ENCODE measurements around the gene ESR1. TPM values are rescaled to one million over a fixed set of nuclear protein-coding genes. Genes with fewer than 3 reads are reported as not detected.
"Not testable (repeated sequence)": the region's sequence is repeated elsewhere in the genome, so short reads cannot be mapped to it uniquely, and the experiment has no call there.

The ESR1 gene
- total RNA-seq, 1 donor from 2014 or later, result 0.72 TPM

DNA sequence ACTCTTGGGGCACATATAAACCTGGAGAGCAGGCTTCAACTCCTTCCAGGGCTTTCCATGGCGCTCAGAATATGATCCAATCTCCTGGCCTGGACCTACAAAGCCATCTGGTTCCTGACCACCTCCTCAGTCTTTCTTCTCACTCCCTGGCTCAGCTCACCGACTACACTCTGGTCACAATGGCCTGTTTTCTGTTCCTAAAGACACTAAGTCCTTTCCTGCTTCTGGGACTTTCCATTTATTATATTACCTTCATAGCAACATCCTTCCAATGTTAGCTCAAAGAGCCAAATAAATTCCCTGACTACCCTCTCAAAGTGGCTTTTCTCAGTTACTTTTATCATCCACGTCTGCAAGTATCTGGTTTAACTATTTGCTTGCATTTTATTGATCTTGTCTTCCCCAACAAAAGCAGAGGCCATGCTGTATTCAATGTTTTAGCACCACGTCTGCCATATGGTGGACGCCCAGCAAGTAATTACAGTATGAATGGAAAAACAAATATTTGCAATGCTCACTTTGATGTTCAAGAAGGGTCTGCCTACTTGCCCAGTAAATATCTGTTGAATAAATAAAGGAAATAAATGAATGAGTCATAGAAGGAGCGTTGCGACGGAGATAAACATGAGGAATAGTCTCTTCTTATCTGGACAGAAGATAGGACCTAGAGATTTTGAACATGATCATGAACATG, 328.4 kb downstream of the ESR1 start:
- no peak for DNase-seq

DNA sequence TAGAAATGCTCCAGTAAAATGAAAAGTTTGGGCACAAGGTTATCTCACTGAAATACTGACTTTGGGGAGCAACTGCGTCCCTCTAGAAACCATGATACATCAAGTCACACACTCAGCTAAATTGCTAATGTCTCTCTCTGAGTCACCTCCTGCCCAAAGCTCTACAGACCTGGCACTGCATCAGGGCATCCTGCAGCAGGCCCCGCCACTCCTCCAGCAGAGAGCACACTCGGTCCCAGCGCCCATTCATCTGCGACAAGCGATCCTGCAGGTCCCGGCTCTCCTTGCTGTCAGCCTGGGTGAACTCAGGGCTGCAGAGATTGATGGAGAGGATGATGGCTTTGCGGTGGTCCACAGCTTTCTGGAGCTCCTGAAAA, 329.0 kb downstream of the ESR1 start:
- DNase-seq, result no peak

DNA sequence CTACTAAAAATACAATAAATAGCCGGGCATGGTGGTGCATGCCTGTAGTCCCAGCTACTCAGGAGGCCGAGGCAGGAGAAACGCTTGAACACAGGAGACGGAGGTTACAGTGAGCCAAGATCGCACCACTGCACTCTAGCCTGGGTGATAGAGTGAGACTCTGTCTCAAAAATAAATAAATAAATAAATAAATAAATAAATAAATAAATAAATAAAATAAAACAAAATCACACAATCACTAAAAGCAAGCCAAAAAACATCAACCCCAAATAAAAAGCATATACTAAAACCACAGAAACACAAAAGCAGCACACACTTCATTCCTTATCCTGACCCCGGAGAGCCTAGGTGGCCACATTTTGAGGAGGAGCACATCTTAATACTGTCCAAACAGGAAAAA, 330.9 kb downstream of the ESR1 start:
- not testable (repeated sequence) for DNase-seq

DNA sequence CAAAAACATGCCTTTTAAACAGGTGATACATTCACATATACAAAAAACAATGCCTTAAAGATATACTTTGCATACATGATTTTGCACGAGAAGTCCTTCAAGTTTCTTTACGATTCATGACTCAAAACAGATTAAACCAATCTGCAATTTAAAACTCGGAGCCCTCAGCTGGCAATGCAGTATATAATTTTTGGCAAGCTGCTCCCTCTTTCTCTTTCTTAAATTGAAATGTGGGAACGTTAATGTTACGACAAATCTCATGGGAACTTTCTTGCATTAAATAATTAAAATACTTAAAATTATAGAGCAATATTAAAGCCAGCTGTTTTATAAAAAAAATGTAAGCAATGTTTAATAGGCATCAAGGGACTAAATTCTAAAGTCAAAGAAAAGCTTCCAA, 334.6 kb downstream of the ESR1 start:
- DNase-seq, result peak; percentile 22

DNA sequence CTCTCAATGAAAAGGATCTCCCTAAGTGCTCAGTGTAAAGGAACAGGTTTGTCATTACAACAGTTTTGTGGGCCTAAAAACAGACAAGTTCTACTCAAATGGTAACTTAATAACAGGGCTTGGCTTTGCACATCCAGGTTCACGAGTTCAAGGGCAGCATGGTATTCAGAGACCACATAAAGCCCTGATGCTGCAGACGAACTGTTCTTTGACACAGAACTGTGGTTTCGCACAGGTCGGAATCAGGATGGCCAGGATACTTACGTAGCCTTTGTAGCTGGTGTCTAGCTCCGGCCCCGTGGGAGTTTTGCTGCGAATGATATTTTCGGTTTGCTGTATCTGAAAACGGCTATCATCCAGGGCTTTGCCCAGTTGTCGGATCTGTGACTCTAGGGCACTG, 335.9 kb downstream of the ESR1 start:
- DNase-seq, result no peak

DNA sequence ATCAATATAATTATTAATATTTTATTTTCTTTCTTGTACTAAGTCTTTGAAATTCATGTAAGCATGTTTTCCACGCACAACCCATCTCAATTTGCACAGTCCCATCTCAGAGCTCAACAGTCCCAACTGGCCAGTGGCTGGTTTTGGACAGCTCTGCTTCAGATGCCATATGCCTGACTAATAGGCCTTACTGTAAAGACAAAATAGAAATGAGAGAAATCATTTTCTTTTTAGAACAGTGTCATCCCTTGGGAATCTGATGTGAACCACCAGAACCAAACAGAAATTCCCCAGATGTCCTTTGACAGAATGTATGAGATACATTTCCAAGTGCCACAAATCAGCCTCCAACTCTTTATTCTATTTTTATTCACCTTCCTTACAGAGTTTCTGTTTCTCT, 338.9 kb downstream of the ESR1 start:
- DNase-seq, result no peak

DNA sequence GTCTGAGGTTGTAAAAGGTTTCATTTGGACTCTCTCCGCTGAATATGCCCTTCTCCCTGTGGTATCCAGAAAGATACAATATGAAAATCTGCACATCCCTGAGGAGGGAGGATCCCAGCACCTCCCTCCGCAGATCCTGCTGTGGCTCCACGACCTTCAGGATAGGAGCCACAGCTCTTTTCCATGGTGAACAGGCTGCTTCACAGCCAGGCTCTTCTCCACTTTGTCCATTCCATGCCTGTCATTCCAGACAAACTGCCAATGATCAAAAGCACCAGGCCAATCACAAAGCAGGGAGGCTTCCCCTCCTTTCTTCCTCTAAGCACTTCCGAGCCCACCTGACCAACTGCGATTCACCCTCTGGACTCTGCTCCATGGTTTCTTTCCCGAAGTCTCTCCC, 339.8 kb downstream of the ESR1 start:
- no peak for DNase-seq

DNA sequence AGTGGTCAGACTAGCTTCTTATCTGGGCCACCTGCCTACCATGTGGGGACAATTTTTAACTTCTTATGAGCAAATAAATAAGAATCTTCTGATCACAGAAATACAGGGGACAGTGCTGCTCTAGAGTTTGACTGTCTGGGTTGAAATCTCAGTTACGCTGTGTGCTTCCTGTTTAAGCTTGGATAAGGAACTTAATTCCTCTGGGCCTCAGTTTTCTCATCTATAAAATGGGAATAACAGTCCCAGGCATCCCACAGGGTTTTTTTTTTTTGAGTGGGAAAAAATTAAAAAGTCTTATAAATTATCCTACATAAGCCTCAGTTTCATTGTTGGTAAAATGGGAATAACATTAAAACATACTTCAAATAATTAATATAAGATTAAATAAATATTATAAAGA, 340.9 kb downstream of the ESR1 start:
- DNase-seq, result no peak

DNA sequence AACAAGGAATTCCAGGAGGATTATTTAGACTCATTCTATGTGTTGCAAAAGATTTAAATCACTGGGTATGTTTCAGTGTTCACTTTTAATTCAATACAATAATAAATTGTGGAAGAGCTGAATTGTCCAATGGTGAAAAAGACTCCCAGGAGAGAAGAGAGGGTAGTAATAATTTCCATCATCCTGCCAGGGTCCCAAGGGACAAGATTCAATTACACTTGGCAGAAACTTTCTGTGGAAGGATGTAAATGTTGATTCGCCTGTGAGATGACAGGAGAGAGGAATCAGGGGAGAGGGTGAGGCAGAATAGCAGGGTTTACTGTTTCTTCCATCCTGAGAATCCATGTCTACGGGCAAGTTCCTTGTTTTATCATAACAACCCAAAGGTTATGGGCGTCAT, 342.7 kb downstream of the ESR1 start:
- DNase-seq, result no peak

DNA sequence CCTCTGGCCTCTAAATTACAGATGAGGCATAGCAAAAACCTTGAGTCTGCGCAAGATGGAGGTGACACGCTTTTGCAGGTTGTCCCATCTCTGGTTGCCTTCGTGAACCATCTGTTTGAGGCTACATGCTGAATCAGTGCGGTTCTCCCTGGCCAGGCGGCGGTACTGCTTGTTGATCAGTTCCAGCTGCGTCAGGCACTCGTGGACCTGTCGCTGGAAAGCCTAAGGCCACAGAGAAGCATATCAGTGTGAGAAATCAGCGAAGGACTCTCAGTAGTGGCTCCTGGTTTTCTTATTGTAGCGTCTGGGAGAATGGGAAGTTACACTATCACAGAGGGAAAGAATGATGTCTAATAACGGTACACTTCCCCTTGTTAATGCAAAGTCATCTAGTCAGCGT, 344.4 kb downstream of the ESR1 start:
- no peak for DNase-seq

DNA sequence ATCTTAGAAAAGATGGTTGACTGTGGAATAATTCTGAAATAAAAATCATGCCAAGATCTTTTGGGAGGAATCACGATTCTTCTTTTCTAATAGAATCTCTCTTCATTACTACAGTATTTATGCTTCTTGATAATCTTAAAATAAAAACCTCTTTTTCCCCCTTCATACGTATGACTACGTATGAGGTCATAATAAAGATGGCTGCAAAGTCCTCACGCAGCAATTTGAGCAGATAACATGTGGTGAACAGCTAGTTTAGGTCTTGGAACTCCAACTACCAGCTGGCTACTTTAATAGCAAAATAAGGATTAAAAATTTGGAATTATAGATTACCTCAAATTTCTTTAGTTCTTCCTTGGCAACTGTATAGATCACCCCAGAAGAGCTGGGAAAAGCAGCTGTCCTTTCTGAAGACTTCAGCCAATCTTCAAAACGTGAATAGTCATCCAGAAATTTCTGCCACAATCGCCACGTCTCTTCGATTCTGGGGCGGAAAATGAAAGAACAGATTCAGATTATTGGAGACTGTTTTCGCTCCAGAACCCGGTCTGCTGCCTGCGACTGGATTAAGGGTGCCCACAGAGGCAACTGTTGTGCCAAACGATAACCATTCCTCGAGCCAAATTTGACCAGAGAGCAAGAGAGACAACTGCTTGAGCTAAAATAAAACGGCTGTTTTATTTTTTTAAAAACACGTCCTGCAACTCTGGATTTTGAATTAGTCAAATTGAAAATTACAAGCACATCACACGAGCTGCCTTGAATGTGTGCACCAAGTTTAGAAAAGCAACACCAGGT, 347.3 kb downstream of the ESR1 start:
- no peak for DNase-seq

DNA sequence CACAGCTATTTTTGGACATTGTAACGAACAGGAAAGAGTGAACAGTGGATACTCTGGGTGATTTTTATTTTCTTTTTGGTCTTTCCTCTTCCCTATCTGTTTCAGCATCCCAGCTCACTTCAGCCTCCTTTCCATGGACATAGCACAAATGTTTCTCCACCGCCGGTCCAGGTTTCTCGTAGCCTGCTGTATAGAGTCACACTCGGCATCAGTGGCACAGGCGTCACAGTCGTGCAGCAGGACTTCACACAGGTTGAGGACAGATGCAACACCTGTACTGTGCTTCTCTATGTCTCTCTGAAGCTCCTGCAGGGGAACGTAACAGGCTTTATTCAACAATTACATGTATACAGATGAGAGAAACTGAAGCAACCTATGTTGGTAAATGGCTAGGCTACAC, 348.3 kb downstream of the ESR1 start:
- no peak for DNase-seq

DNA sequence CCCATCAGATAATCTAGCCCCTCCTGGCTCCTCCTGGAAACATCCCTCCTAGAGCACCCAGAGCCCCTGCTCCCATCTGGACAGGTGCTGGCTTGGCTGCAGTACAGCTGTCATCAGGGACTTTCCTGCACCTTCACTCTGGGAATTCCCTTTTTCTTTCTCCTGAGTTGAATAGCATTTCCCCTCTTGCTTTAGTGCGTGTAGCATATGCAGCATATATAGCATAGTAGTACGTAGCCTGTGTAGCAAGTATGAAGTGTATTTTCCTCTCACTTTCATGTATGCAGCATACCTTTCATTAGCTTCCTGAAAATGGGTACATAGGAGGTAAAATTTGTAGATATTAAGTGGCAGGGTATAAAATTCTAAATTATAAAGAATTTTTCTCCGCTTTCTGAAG, 352.9 kb downstream of the ESR1 start:
- DNase-seq, result no peak

DNA sequence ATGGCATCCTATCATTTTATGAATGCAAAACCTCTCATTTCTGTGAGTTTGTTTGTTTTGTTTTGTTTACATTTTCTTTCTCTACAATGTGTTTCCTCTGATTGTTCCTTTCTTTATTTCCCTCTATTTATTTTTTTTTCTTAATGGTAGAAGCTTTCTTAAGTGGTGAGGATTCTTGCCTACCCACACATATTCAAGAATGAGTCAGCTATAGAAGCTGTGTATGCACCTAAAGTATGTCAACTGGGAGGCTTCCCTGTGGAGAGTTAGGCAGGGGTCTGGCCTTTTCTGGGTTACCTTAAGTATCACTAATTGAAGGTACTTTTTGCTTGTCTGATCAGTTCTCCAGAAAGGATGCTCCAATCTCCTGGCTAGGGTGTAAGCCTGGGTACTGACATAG, 354.0 kb downstream of the ESR1 start:
- DNase-seq, result no peak

DNA sequence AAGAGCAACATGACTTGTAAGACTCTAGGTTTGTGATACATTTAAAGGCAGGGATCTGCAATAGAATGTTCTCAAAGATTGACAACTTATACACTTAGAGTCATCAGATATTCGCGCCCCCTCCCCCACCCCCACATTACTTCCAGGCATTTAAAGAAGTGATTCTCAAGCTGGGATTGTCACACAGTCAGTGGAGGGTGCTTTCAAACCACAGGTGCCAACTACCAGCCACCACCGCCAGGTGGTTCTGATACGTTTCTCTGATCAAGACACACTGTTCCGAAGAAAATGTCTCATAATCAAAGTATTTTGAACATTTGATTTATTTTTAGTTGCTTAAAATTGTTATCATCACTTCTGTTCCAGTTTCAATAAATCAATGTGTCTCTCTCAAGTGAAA, 357.5 kb downstream of the ESR1 start:
- no peak for DNase-seq

DNA sequence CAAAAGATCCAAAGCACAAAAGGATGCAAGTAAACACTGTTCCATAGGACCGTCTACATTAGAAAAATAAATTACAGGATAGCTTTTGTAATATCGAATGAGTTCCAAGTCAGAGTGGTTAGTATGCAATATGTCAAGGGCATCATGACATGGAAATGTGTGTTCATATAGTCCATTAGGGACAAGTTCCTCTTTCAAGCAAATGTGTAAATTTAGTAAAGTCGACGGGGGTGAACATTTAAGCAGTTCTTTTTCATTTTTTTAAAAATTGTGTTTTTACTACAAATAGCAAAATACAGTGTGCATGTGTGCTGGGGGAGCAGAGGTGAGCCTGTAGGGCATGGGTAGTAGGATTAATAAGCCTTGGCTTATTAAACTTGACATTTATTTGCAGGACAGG, 359.0 kb downstream of the ESR1 start:
- no peak for DNase-seq

DNA sequence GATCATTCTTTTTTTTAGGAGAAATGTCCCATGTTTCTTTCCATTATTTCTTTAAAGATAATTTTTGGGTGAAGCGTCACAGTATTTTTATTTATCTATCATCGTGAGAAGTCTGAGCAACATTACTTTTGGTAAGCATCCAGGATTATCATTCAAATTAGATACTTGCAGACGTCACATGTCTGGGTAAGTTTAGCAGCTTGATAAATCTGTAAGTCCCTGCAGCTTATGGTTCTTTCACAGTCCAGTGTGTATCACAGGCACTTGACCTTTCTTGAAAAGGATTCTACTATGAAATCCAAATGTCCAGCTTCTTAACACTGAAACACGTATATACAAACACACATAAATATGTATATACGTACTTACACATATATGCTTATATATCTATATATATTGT, 359.4 kb downstream of the ESR1 start:
- no peak for DNase-seq

DNA sequence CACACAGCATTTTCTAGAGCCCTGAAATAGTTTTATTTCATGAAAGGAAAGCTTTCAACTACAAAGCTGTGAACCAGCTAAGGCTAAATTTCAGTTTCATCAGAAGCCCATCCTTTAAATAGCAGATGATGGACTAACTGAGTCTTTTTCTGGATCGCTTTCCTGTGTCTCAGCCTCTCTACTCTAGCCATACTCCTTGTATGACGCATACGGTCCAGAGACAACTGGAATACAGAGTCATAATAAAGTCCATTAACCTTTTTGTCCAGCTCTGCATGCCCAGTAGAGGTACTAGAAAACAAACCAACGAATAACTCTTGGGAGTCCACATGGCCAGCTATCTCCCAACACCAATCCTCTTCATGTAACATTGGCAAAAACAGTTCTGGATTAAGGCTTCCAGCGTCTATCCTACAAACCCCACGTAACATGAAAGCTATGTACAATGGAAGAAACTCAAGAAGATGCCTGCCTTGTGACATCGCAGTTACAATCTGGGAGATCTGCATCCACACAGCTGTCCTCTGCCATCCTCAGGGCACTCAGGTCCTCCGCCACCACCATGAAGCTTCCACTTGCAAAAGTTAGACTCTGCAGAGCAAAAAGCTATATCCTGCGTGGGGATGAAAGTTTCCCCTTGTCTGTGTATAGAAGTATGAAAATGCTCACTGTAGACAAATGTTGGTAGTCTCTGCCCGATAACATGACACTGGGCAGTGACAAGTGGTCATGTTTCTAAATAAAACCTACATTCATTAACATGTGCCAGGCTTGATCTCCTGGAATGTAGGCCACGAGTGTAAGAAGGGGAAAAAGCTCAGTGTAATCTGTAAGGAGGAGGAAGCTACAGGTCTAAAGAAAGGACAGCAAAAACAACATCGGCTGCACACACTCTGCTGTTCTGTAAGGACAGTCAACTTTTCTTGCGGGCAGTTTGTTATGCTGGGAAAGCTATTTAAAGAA, 360.4 kb downstream of the ESR1 start:
- peak; percentile 66 for DNase-seq

DNA sequence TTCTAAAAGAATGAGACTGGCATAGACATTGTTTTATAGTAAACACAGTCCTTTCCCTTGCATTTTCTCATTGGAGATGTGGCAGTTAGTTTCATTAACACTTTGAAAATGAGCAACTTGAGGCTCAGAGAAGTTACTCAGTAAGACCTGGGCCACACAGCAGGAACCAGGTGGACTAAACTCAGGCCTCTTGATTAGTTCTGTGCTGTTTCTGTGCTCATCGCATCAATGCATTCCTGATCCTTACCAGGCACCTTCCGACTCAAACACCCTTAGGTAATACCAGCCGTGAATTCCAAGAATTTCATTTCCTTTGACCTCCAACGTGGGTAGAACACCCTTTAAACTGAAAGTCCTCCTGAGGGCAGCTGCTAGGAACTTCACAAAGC, 362.8 kb downstream of the ESR1 start:
- DNase-seq, result no peak

DNA sequence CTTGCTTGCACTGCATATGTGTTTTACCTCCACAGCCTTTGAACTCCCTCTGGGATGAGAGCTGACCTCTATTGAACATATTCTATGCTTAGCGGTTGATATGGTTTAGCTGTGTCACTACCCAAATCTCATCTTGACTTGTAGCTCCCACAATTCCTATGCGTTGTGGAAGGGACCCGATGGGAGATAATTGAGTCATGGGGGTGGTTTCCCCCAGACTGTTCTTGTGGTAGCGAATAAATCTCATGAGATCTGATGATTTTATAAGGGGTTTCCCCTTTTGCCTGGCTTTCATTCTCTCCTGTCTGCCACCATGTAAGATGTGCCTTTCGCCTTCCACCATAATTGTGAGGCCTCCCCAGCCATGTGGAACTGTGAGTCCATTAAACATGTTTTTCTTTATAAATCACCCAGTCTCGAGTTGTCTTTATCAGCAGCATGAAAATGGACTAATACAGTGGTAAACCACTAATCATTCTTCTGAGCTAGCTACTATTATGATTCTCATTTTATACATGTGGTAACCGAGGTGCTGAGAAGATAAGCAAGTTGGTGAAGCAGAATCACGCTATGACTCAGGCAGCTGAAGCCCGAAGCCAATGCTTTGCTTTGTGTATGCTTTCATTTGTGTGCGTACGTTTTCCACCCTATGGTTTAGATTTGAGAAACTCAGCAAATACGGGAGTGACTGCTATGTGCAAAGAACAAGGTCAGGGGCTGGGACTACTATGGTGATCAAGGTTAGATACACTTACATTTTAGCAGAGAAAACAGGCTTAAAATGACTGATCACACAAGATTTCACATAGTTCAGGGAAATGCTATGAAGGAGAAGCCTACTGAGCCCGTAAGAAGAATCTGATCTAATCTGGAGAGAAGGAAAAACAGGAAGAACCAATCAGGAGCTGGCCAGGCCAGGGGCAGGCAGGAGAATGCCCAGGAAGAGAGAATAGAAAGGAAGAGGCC, 363.5 kb downstream of the ESR1 start:
- DNase-seq, result no peak

DNA sequence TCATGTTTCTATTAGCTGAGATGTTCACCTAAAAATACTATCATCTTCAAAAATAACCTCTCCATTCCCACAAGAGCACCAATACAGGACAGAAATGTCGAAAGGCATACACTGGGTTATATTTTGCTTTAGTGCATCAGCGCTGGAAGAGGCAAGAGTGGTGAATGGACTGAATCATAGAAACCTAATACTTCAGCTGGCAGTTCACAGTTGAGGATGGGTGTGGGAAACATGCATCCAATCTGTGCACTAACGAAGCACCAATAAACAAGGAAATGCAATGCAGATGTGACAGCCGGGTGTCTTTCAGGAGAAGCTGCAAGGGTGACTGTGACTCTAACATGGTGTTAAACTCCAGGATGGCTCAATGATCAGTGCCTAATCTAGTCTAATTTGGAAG, 365.8 kb downstream of the ESR1 start:
- DNase-seq, result peak; percentile 6

DNA sequence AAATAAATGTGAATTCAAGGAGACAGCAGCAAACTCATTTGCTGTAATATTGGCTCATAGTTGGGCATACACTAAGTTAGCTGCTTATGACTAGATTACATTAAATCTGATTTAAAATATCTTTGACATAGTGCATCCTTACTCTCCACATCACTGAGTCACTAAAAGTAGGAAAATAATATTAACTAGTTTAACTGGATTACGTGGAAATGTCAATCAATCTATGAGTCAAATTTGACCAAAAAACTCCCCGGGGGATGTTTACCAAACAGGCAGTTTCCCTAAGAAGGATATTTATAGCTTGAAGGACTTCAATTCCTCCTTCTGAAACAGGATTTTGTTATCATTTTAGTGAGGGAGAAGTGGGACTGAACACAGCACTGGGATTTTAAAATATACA, 366.5 kb downstream of the ESR1 start:
- DNase-seq, result no peak
